Right lobe of liver (tissue), 6 donors: Measurements from ENCODE around the gene CAMK2B. TPM values are rescaled to one million over a fixed set of nuclear protein-coding genes. Genes with fewer than 3 reads are reported as not detected.

ENCODE experiments used
- ATAC-seq, 4 donors: fragments of 200-7000 bp; cut with Tn5 transposase; one replicate each; pipeline ENCODE4 v1.9.1; 2020; ENCODE audit warnings: mild to moderate bottlenecking in 4 of 4, moderate library complexity in 4 of 4
- DNase-seq, 3 donors: peaks; one replicate each; pipeline ENCODE4 v3.0.0-alpha.2; 2020
- H3K27ac ChIP-seq, 3 donors: fragments of 200-600 bp; one replicate each; pipeline ENCODE4 v1.8.0; 2022
- H3K27me3 ChIP-seq, 2 donors: fragments of 200-600 bp; one replicate each; pipeline ENCODE4 v1.8.0; 2022
- H3K36me3 ChIP-seq, 4 donors: fragments of 200-600 bp; sonication (generic) in 1 of 4; one replicate each; pipeline versions ENCODE4 v1.5.1 to v1.8.0; 2017 to 2022; ENCODE audit warnings: control low read depth in 1 of 4
- H3K4me1 ChIP-seq, 4 donors: fragments of 200-600 bp; sonication (generic) in 1 of 4; one replicate each; pipeline versions ENCODE4 v1.5.1 to v1.8.0; 2017 to 2022; ENCODE audit warnings: control low read depth in 1 of 4
- H3K4me3 ChIP-seq, 3 donors: fragments of 200-600 bp; one replicate each; pipeline ENCODE4 v1.8.0; 2022
- H3K9me3 ChIP-seq, 4 donors: fragments of 200-600 bp; sonication (generic) in 1 of 4; one replicate each; pipeline versions ENCODE4 v1.5.1 to v1.8.0; 2017 to 2022; ENCODE audit warnings: control low read depth in 1 of 4
- CTCF ChIP-seq, 4 donors: fragments of 200-600 bp in 3 of 4; fragments of 450-650 bp in 1 of 4; IDR thresholded peaks; one replicate each; pipeline versions ENCODE4 v1.5.1 to v1.8.0; 2016 to 2022; ENCODE audit warnings: antibody characterized with exemption in 4 of 4, mild to moderate bottlenecking in 2 of 4
- POLR2A ChIP-seq: fragments of 450-650 bp; IDR thresholded peaks from one replicate; pipeline ENCODE4 v1.6.1; 2017; ENCODE audit warnings: antibody characterized with exemption, mild to moderate bottlenecking
- WGBS: methylation state at CpG from one replicate; pipeline ENCODE4 v1.1.6; 2018; ENCODE audit warnings: low coverage, low lambda C conversion rate; ENCODE audit not compliant: insufficient coverage; ENCODE audit errors: missing lambda C conversion rate; 5-methylcytosine and 5-hydroxymethylcytosine counted together
- intact Hi-C, 2 donors: fragments of 100-400 bp; cut with DNase I; formaldehyde crosslinking; loops; one replicate each; pipeline versions ENCODE4 v1.11.2 to v1.14.1; 2022
- total RNA-seq, 6 experiments: library from RNA; depleted of rRNA in 2 of 6; stranded (reverse); fragments of >200 nt in 2 of 6; fragmentation: NEBNext Ultra II Directional in 3 of 6; extraction: Animal tissue kit (Norgen Biotek cat#: 25700) in 3 of 6; gene quantifications; one replicate each; pipeline versions ENCODE4 v1.1.0 to v1.2.4, GENCODE V29; 2016 to 2023
- donor health status: DM: no; HTN: yes; CAD: no.
- donor health status: DM: no; HTN: no; CAD: no.
- donor health status: DM: no; HTN: no; CAD: no.
- donor health status: DM: no; HTN: yes; CAD: no.
- donor health status: DM: no; HTN: yes; CAD: no.

CAMK2B gene
- total RNA-seq, 6 experiments from 2014 or later: 2.1 to 5.1 (median 3.3) TPM

DNA sequence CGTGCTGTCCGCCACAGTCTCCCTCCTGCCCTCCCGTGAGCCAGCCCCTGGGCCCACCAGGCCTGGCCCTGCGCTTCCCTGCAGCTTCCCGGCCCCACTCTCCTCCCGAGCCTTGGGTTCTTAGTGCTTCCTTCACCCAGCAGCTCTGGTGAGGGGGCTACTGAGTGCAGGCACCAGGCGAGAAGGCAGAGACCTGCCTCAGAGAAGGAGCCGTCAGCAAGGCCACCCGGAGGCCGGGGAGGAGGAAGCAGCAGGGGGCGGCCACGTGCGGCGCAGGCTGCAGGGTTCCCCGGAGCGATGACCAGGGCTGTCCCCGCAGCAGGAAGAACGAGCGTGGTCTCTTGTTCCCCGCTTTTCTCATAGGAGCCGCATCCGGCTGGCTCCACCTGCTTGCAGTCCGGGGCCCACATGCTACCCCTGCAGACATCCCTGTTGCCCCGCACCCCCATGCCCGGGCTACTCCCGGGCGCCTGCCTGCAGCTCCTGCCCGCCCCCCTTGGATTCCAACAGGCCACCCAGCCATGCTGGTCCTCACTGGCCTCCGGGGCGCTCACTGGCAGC lies 104.1 kb downstream of the CAMK2B start:
- WGBS: 77% methylated on average over 9 of the region's 30 CpGs
- Histone ChIP-seq H3K36me3 (no peaks in the 10 kb centered on the region), H3K27ac (no peak overlapping the region), H3K27me3 (no peaks in the 10 kb centered on the region), H3K4me3 (no peak overlapping the region), H3K9me3 (no peaks in the 10 kb centered on the region), H3K4me1 (no peaks in the 10 kb centered on the region)
- TF ChIP-seq CTCF (IDR thresholded peaks at IDR 0.05) (no peak), POLR2A (no peak)
- peak in 2 of 3 donors; percentile 19 to 46 for DNase-seq
- intact Hi-C loops: no loop called here
- ATAC-seq: no peak

DNA sequence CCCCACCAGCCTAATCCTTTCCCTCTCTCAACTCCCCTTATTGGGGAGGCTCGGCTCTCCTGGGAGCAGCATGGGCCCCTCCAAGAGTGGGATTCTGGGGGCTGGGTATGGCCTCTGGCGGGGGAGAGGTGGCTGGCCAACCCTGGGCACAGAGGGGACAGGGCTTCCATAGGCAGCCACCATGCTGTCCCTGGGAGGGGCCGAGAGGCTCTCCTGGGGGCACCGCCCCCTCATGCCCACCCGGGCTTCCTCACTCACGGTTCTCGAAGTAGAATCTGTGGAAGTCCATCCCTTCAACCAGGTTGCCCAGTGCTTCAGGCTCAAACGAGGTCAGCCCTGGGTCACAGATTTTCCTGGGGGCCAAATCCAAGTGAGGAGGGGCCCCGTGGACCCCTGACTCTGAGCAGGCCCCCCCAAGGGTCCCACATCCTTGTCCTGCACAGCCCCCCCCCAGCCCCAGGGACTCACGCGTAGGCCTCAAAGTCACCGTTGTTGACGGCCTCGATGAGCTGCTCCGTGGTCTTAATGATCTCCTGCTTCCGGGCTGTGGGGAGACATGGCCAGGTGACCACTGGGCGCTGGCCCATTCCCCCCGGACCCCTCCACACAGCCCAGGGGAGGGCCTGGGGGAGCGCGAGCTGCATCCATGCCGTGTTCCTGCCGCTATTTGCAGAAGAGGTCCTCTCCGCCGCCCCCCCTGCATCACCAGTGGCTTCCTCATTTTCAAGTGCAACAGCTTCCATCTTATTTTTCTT lies 104.9 kb downstream of the CAMK2B start:
- Histone ChIP-seq H3K4me3 (no peak overlapping the region), H3K36me3 (no peaks in the 10 kb centered on the region), H3K27me3 (no peaks in the 10 kb centered on the region), H3K4me1 (no peaks in the 10 kb centered on the region), H3K27ac (no peak overlapping the region), H3K9me3 (no peaks in the 10 kb centered on the region)
- ATAC-seq (no peak), DNase-seq (peak in 2 of 3 donors; percentile 10 to 39)
- TF ChIP-seq CTCF (IDR thresholded peaks at IDR 0.05) (no peak), POLR2A (no peak)
- intact Hi-C loops: no loop called here
- WGBS: 87% methylated on average over 4 of the region's 24 CpGs

DNA sequence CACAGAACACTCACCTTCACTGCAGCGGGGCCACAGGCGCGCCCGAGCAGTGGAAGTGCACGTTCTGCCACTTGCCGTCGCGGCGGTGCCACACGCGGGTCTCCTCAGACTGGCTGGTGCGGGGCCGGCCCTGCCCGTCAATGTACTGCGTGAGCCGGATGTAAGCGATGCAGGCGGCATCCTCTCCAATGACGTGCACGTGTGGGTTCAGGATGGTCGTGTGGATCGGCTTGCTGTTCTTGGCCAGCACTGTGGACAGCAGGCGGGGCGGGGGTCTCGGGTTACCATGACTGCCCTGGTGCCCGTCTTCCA lies 105.4 kb downstream of the CAMK2B start:
- no peak for ATAC-seq
- H3K36me3 ChIP-seq: no peaks in the 10 kb centered on the region
- no peak overlapping the region for H3K27ac ChIP-seq
- TF ChIP-seq CTCF (IDR thresholded peaks at IDR 0.05) (no peak), POLR2A (no peak)
- peak in 2 of 3 donors; percentile 12 to 56 for DNase-seq
- no peaks in the 10 kb centered on the region for H3K27me3 ChIP-seq
- no peak overlapping the region for H3K4me3 ChIP-seq
- H3K9me3 ChIP-seq: no peaks in the 10 kb centered on the region
- no CpG with 5 or more reads among the region's 26 CpGs for WGBS
- intact Hi-C loops: no loop called here
- H3K4me1 ChIP-seq: no peaks in the 10 kb centered on the region

DNA sequence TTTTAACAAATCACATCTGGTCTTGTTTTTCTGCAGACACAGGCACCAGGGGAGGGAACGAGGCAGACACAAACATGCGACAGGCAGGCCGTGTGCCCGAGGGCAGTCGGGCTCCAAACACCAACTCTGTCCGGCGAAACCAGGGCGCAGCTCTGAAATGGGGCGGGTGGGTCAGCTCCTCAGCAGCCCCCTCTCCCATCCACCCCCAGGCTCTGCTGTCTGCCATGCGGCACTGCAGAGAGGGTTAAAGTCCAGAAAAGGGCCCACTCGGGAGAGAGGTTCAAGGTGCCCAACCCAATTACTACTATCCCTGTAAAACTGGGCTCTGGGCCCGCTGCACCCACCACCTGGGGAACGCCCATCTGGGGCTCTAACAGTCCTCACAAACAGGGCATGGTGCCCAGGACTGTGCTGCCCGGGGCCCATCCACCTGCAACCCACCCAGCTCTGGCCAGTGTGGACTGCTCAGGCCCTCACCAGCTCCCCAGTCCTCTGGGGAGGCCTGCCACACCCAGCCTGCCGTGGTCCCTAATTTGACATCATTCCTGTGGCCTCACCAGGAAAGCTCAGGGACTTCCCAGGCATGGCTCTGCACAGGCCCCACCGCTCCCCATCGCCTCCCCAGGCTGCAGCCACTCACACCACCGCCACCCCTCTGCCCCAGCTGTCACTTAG lies 105.9 kb downstream of the CAMK2B start:
- DNase-seq (peak in 2 of 3 donors; percentile 11 to 40), ATAC-seq (no peak)
- Histone ChIP-seq H3K27ac (no peak overlapping the region), H3K9me3 (no peaks in the 10 kb centered on the region), H3K36me3 (no peaks in the 10 kb centered on the region), H3K4me3 (no peak overlapping the region), H3K4me1 (no peaks in the 10 kb centered on the region), H3K27me3 (no peaks in the 10 kb centered on the region)
- intact Hi-C loops: no loop called here
- TF ChIP-seq POLR2A (no peak), CTCF (IDR thresholded peaks at IDR 0.05) (no peak)
- 90% methylated on average over 2 of the region's 18 CpGs for WGBS
